ENCODE measurements around the gene FIBCD1. TPM values are rescaled to one million over a fixed set of nuclear protein-coding genes. Genes with fewer than 3 reads are reported as not detected.

FIBCD1 gene
- polyA plus RNA-seq, 1 of the 3 experiments (the other 2 are of a cell fraction), result 1.3 TPM

DNA sequence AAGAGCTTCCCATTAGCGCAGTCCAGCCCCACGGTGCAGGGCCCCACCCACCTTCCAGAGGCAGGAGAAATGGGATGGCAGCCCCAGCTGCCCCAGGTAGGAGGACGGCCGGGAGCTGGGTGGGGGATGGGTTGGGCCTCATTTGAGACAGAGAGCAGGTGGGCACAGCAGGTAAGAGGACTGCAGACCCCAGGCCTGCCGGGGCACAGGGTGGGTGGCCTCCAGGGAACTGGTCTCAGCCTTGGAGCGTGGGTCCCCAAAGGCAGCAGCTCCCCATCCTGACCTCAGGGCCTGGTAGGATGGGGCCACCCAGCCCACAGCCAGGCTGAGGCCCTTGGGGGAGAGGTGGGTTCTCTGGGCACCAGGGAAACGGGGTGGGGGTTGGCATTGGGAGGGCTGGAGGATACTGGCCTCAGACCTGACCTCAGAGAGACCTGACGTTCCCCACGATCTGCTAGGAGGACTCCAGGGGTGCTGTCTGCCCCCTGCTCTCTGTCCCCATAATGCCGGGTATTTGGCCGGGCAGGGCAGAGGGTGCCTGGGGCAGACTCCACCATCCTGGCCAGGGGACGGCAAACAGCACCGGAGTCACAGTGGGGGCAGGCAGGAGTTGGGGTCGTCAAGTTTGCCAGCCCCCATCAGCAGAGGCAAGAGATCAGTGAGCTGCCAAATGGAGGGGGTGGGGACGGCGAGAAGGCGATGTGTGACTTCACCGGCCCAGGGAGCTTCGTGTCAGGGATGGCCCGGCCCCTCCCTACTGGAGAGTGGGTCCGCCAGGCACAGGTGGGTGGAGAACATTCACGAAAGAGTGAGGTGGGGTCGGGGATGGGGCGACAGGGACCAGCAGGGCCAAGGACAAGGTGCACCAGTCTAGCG lies 35.6 kb downstream of the FIBCD1 start:
- Histone ChIP-seq H2AFZ (ENCODE audit: low read depth) (no peak overlapping the region), H3K4me1 (ENCODE audit: control insufficient read depth in 1 of 2, insufficient read depth in 2 of 2, low read depth in 1 of 2, low read length in 1 of 2) (peaks cover 0 to 4% of the 10 kb centered on the region in 2 experiments; a peak in 1 of 4 replicates), H3K4me2 (no peak overlapping the region), H3K27ac (ENCODE audit: low read depth in 2 of 2, low read length in 1 of 2) (no peak overlapping the region), H3F3A (replicated peaks; ENCODE audit: insufficient read depth) (no peaks in the 10 kb centered on the region), H3K27me3 (ENCODE audit: insufficient read depth) (no peaks in the 10 kb centered on the region), H3K4me3 (ENCODE audit: low read depth in 2 of 2, low read length in 1 of 2) (no peak overlapping the region), H3K9me2 (no peaks in the 10 kb centered on the region), H3K9ac (no peak overlapping the region), H4K20me1 (ENCODE audit: insufficient read depth) (no peaks in the 10 kb centered on the region), H3K36me3 (replicated peaks in 1 of 2; ENCODE audit: control insufficient read depth in 1 of 2, insufficient read depth in 2 of 2, low read length in 1 of 2) (no peaks in the 10 kb centered on the region), H3K9me3 (no peaks in the 10 kb centered on the region), H3K79me2 (ENCODE audit: insufficient read depth) (no peaks in the 10 kb centered on the region)
- ChIA-PET POLR2A (no interaction called here), CTCF (interaction anchor here (0.9 to 1.7 kb wide), 3 partner anchors 34 to 39 kb away, joined by 3 to 4 read pairs (median 4); no protein-coding TSS in a partner anchor)
- TF ChIP-seq, protein P1, sequence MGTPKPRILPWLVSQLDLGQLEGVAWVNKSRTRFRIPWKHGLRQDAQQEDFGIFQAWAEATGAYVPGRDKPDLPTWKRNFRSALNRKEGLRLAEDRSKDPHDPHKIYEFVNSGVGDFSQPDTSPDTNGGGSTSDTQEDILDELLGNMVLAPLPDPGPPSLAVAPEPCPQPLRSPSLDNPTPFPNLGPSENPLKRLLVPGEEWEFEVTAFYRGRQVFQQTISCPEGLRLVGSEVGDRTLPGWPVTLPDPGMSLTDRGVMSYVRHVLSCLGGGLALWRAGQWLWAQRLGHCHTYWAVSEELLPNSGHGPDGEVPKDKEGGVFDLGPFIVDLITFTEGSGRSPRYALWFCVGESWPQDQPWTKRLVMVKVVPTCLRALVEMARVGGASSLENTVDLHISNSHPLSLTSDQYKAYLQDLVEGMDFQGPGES (IDR thresholded peaks at IDR 0.05; ENCODE audit: low read depth, low read length), result no peak
- TF ChIP-seq, protein P2, sequence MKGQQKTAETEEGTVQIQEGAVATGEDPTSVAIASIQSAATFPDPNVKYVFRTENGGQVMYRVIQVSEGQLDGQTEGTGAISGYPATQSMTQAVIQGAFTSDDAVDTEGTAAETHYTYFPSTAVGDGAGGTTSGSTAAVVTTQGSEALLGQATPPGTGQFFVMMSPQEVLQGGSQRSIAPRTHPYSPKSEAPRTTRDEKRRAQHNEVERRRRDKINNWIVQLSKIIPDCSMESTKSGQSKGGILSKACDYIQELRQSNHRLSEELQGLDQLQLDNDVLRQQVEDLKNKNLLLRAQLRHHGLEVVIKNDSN (IDR thresholded peaks at IDR 0.05; ENCODE audit: borderline replicate concordance, low read depth), result no peak
- TF ChIP-seq MXI1 (IDR thresholded peaks at IDR 0.05; ENCODE audit: low read depth, low read length), result no peak
- no peak for TF ChIP-seq EZH2phosphoT487 (IDR thresholded peaks at IDR 0.05; ENCODE audit: borderline replicate concordance, low read depth)
- TF ChIP-seq RCOR1 (IDR thresholded peaks at IDR 0.05; ENCODE audit: low read length), result no peak
- no peak for TF ChIP-seq CTCF (IDR thresholded peaks at IDR 0.05)
- no peak for TF ChIP-seq EP300 (IDR thresholded peaks at IDR 0.05; ENCODE audit: borderline replicate concordance in 1 of 2, low read depth in 1 of 2, low read length in 1 of 2)
- no peak for DNase-seq
- WGBS (ENCODE audit: low lambda C conversion rate), result 73% methylated on average over 21 of the region's 25 CpGs

DNA sequence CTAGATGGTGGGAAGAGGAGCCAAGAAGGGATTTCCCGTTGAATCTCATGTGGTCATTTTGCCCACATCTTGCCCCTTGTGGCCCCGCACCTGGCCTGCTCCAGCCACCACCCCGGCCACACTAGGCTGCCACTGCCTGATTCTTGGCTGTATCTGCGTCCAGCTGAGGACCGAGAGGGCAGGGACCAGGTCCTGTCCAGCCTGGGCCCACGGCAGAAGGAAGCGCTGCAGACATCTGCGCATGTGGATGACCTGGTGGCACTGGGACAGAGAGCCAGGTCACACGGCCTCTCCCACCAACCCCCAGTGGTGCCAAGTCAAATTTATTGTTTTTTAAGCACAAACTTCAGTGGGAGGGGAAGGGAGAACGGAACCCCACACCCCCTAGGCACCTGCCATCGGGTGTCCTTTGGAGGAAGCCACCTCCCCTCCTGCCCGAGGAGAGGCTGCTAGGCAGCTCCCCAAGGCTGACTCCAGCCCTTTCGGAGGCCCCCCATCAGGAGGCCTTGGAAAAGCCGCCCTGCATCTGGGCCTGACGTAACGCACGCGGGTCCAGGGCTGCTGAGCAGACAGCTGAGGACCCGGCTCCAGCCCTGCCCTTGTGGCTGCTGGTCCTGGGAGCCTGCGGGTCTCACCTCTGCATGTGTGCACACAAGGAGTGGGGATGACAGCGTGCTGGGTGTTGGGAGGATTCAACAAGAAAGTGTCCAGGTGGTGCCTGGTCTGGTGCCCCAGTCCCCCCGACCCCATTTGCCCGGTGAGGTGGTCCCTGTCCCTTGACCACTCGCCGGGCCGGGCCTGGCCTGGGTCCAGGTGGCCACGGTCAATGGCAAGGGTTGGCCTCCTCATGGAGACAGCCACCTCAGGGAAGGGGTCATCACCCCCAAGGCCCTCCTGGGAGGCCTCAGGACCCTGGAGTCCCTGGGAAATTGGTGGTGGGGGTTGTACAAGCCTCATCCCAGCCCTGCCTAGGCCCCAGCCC lies 36.6 kb downstream of the FIBCD1 start:
- ChIA-PET CTCF (interaction anchor here (0.9 to 1.7 kb wide), 3 partner anchors 33 to 39 kb away, joined by 3 to 4 read pairs (median 4); no protein-coding TSS in a partner anchor), POLR2A (no interaction called here)
- no peaks in the 10 kb centered on the region for H3K9me2 ChIP-seq
- 63% methylated on average over 8 of the region's 27 CpGs for WGBS (ENCODE audit: low lambda C conversion rate)
- H3K27ac ChIP-seq (ENCODE audit: low read depth in 2 of 2, low read length in 1 of 2), result no peak overlapping the region
- H3F3A ChIP-seq (replicated peaks; ENCODE audit: insufficient read depth), result no peaks in the 10 kb centered on the region
- H3K4me1 ChIP-seq (ENCODE audit: control insufficient read depth in 1 of 2, insufficient read depth in 2 of 2, low read depth in 1 of 2, low read length in 1 of 2), result peaks cover 0 to 3% of the 10 kb centered on the region in 2 experiments; a peak in 1 of 4 replicates
- no peaks in the 10 kb centered on the region for H3K9me3 ChIP-seq
- no peak overlapping the region for H3K4me2 ChIP-seq
- no peak overlapping the region for H3K4me3 ChIP-seq (ENCODE audit: low read depth in 2 of 2, low read length in 1 of 2)
- no peaks in the 10 kb centered on the region for H3K79me2 ChIP-seq (ENCODE audit: insufficient read depth)
- no peaks in the 10 kb centered on the region for H3K36me3 ChIP-seq (replicated peaks in 1 of 2; ENCODE audit: control insufficient read depth in 1 of 2, insufficient read depth in 2 of 2, low read length in 1 of 2)
- H4K20me1 ChIP-seq (ENCODE audit: insufficient read depth), result no peaks in the 10 kb centered on the region
- no peak overlapping the region for H2AFZ ChIP-seq (ENCODE audit: low read depth)
- DNase-seq, result no peak
- no peaks in the 10 kb centered on the region for H3K27me3 ChIP-seq (ENCODE audit: insufficient read depth)
- no peak overlapping the region for H3K9ac ChIP-seq
- no peak for TF ChIP-seq NFIC (IDR thresholded peaks at IDR 0.05; ENCODE audit: borderline replicate concordance)
- TF ChIP-seq, protein P3, sequence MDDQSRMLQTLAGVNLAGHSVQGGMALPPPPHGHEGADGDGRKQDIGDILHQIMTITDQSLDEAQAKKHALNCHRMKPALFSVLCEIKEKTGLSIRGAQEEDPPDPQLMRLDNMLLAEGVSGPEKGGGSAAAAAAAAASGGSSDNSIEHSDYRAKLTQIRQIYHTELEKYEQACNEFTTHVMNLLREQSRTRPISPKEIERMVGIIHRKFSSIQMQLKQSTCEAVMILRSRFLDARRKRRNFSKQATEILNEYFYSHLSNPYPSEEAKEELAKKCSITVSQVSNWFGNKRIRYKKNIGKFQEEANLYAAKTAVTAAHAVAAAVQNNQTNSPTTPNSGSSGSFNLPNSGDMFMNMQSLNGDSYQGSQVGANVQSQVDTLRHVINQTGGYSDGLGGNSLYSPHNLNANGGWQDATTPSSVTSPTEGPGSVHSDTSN (IDR thresholded peaks at IDR 0.05), result no peak
- TF ChIP-seq TEAD4 (IDR thresholded peaks at IDR 0.05; ENCODE audit: borderline replicate concordance, insufficient read depth), result no peak
- TF ChIP-seq GATA2 (CRISPR knock-in tag; IDR thresholded peaks at IDR 0.05), result no peak
- TF ChIP-seq SIN3A (IDR thresholded peaks at IDR 0.05; ENCODE audit: borderline replicate concordance, low read depth, low read length), result no peak
- TF ChIP-seq RXRA (IDR thresholded peaks at IDR 0.05; ENCODE audit: borderline replicate concordance, low read depth), result no peak
- no peak for TF ChIP-seq REST (IDR thresholded peaks at IDR 0.05; ENCODE audit: low read depth, low read length)
